ENCODE data around the gene USH1G. TPM values are rescaled to one million over a fixed set of nuclear protein-coding genes. Genes with fewer than 3 reads are reported as not detected.

Gene USH1G
- total RNA-seq, 6 experiments from 2014 or later, result not detected

DNA sequence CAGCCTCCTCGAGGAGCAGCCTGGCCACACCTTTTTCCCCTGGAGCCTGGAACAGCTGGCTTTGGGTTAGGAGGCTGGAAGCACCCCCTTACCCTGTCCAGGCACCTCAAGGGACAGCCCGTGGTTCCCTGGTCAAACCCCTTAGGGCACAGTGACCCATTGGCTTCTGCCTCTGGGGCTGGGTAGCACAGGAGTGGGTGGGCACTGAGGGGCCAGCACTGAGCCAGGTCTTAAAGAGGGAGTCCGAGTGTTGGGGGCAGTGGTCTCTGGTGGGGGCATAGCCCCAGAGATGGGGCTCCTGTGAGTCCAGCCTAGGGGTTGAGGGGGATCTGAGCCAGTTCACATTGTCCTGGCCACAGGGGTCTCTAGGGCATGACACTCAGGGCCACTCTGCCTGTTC is 28.0 kb upstream of the USH1G start:
- DNase-seq, result no peak
- no peak for TF ChIP-seq CTCF (IDR thresholded peaks at IDR 0.05)
- H3K27me3 Mint-ChIP-seq (ENCODE audit: insufficient read depth), result peaks cover 33% of the 10 kb centered on the region
- no peaks in the 10 kb centered on the region for H3K9me3 Mint-ChIP-seq
- H3K4me1 Mint-ChIP-seq (ENCODE audit: low read depth), result no peaks in the 10 kb centered on the region
- H3K4me3 Mint-ChIP-seq, result no peak overlapping the region
- H3K27ac Mint-ChIP-seq, result no peak overlapping the region
- no peaks in the 10 kb centered on the region for H3K36me3 Mint-ChIP-seq (ENCODE audit: low read depth)

- H3K9me3 Mint-ChIP-seq, result no peaks in the 10 kb centered on the region
- TF ChIP-seq CTCF (IDR thresholded peaks at IDR 0.05), result no peak
- DNase-seq, result no peak
- no peak overlapping the region for H3K27ac Mint-ChIP-seq
- H3K36me3 Mint-ChIP-seq (ENCODE audit: low read depth), result no peaks in the 10 kb centered on the region
- H3K4me1 Mint-ChIP-seq (ENCODE audit: low read depth), result no peaks in the 10 kb centered on the region
- no peak overlapping the region for H3K4me3 Mint-ChIP-seq
- peaks cover 27% of the 10 kb centered on the region for H3K27me3 Mint-ChIP-seq (ENCODE audit: insufficient read depth)
Measured at GRCh38 chr17:74950207-74950606, 27.2 kb upstream of the USH1G start.

- Mint-ChIP-seq H3K9me3 (no peaks in the 10 kb centered on the region), H3K27me3 (ENCODE audit: insufficient read depth) (peaks cover 27% of the 10 kb centered on the region), H3K36me3 (ENCODE audit: low read depth) (no peaks in the 10 kb centered on the region), H3K4me3 (no peak overlapping the region), H3K4me1 (ENCODE audit: low read depth) (no peaks in the 10 kb centered on the region), H3K27ac (no peak overlapping the region)
- TF ChIP-seq CTCF (IDR thresholded peaks at IDR 0.05), result no peak
- no peak for DNase-seq
Measured at GRCh38 chr17:74949455-74950115, 26.5 kb upstream of the USH1G start.

- no peaks in the 10 kb centered on the region for H3K4me1 Mint-ChIP-seq (ENCODE audit: low read depth)
- H3K27me3 Mint-ChIP-seq (ENCODE audit: insufficient read depth), result peaks cover 41% of the 10 kb centered on the region
- no peak overlapping the region for H3K27ac Mint-ChIP-seq
- no peaks in the 10 kb centered on the region for H3K36me3 Mint-ChIP-seq (ENCODE audit: low read depth)
- no peak overlapping the region for H3K4me3 Mint-ChIP-seq
- no peak for TF ChIP-seq CTCF (IDR thresholded peaks at IDR 0.05)
- no peaks in the 10 kb centered on the region for H3K9me3 Mint-ChIP-seq
- DNase-seq, result no peak
Measured at GRCh38 chr17:74947041-74947754, 24.1 kb upstream of the USH1G start.

- DNase-seq, result no peak
- H3K27ac Mint-ChIP-seq, result no peak overlapping the region
- H3K27me3 Mint-ChIP-seq (ENCODE audit: insufficient read depth), result peaks cover 46% of the 10 kb centered on the region
- TF ChIP-seq CTCF (IDR thresholded peaks at IDR 0.05), result no peak
- no peaks in the 10 kb centered on the region for H3K9me3 Mint-ChIP-seq
- H3K36me3 Mint-ChIP-seq (ENCODE audit: low read depth), result no peaks in the 10 kb centered on the region
- H3K4me1 Mint-ChIP-seq (ENCODE audit: low read depth), result no peaks in the 10 kb centered on the region
- no peak overlapping the region for H3K4me3 Mint-ChIP-seq
Measured at GRCh38 chr17:74946641-74947040, 23.6 kb upstream of the USH1G start.

Data from HFFc6 (cell line).